ENCODE measurements around the gene NOP14.

The NOP14 gene

DNA sequence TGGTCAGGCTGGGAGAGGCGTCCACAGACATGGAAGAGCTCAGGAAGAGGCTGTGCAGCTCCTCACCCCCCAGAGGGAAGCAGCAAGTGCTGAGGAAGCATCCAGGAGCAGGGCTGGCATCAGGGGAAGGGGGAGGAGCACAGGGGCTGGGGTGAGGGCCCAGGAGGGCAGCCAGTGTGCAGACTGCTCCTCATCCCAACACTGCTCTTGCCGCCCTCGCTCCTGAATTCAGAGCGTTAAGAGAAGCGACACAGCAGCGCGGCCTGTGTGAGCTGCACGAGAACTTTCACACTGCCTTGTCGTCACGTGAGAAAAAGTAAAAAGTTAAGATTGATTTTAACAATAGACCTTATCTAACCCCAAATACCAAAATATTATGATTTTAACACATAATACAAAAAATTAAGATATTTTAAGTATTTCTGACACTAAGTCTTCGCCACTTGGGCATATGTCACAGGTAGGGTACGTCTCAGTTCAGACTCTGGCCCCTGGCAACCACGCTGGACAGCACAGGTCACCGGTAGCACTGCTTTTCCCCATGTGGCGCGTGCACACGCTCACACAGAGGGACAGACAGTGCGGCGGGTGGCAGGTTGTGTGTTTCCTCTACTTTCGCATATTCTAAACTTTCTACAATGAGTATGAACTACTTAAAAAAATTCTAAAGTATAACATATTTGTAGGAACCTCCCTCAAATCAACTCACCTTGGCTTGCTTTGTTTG, 19.7 kb downstream of the NOP14 start:
- TF ChIP-seq, protein P1, sequence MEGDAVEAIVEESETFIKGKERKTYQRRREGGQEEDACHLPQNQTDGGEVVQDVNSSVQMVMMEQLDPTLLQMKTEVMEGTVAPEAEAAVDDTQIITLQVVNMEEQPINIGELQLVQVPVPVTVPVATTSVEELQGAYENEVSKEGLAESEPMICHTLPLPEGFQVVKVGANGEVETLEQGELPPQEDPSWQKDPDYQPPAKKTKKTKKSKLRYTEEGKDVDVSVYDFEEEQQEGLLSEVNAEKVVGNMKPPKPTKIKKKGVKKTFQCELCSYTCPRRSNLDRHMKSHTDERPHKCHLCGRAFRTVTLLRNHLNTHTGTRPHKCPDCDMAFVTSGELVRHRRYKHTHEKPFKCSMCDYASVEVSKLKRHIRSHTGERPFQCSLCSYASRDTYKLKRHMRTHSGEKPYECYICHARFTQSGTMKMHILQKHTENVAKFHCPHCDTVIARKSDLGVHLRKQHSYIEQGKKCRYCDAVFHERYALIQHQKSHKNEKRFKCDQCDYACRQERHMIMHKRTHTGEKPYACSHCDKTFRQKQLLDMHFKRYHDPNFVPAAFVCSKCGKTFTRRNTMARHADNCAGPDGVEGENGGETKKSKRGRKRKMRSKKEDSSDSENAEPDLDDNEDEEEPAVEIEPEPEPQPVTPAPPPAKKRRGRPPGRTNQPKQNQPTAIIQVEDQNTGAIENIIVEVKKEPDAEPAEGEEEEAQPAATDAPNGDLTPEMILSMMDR (IDR thresholded peaks at IDR 0.05; ENCODE audit: low read depth, low read length): no peak
- no peak overlapping the region for H3K4me3 ChIP-seq (ENCODE audit: low read depth, low read length)

DNA sequence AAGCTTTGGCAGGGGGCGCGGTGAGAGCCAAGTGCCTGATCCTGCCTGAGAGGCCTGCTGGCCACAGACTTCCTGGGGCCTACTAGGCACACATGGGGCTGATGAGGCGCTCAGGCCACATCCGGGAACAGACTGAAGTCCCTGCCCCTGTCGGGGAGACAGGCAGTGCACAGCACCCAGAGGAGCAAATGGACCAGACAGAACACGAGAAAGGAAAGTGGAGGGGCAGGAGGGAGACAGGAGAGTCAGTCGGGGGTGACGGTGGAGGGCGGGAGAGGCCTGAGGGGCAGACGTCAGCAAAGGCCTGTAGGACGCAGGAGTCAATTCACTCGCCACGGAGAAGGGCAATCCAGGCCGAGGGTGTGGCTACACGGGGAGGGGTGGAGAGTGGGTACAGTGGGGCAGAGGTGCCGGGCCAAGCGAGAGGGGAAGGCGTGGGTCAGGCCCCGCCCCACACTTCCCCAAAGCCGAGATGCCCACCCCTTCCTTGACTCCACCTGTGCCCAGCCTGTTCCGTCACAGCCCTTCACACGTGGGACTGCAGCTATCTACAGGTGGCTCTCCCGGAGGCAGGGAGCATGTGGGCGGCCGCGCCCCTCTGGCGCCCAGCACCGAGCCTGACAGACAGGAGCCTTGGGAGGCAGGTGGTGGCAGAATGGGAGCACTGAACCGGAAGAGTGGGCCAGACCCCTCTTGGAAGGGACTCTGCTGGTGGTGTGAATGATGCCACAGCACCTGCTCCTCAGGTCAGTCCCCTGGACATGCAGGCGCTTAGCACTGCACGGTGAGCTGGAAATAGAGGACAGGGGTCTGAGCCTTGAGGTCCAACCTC, 20.5 kb downstream of the NOP14 start:
- no peak overlapping the region for H3K4me3 ChIP-seq (ENCODE audit: low read depth, low read length)
- TF ChIP-seq, protein P1 (IDR thresholded peaks at IDR 0.05; ENCODE audit: low read depth, low read length): no peak

GRCh38 chr4:2942037-2942531, 21.1 kb downstream of the NOP14 start:
- TF ChIP-seq, protein P1 (IDR thresholded peaks at IDR 0.05; ENCODE audit: low read depth, low read length): no peak
- H3K4me3 ChIP-seq (ENCODE audit: low read depth, low read length): no peak overlapping the region

DNA sequence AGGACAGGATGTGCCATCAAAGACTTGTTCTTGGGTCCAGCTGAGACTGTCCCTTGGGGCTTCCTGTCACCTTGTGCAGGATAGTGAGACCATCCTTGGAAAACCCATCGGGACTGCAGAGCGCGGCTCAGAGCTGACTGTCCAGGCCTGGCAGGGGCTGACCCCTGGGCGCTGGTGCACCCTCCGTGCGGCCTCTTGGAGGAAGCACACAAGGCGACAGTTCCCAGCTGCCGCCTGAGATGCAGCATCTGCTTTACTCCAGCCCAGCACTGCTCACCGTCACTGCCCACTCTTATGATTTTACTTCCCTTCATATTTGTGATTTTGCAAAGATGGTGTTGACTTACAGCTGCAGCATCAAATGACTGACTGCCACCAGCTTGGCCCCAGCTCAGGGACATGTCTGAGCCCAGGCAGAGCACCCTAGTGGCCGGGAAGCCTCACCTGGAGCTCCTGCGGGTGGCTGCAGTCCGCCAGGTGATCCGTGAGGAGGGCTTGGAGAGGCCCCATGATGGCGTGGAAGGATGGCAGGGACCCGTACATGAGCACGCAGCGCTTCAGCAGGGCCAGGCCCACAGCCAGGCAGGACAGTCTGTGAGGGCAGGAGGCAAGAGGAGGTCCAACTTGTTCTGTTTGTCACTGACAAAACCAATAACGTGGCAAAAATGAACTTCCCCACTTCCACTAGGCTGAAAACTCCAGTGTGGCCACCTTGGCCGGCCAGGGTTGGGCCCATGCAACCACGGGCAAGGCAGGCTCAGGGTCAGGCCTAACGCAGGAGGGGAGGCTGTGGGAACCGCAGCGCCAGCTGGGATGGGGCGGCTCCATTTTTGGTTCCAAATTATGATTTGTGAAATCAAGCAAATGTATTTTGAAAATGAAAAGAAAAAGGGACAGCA, 21.8 kb downstream of the NOP14 start:
- TF ChIP-seq, protein P1 (IDR thresholded peaks at IDR 0.05; ENCODE audit: low read depth, low read length): no peak
- H3K4me3 ChIP-seq (ENCODE audit: low read depth, low read length): no peak overlapping the region

DNA sequence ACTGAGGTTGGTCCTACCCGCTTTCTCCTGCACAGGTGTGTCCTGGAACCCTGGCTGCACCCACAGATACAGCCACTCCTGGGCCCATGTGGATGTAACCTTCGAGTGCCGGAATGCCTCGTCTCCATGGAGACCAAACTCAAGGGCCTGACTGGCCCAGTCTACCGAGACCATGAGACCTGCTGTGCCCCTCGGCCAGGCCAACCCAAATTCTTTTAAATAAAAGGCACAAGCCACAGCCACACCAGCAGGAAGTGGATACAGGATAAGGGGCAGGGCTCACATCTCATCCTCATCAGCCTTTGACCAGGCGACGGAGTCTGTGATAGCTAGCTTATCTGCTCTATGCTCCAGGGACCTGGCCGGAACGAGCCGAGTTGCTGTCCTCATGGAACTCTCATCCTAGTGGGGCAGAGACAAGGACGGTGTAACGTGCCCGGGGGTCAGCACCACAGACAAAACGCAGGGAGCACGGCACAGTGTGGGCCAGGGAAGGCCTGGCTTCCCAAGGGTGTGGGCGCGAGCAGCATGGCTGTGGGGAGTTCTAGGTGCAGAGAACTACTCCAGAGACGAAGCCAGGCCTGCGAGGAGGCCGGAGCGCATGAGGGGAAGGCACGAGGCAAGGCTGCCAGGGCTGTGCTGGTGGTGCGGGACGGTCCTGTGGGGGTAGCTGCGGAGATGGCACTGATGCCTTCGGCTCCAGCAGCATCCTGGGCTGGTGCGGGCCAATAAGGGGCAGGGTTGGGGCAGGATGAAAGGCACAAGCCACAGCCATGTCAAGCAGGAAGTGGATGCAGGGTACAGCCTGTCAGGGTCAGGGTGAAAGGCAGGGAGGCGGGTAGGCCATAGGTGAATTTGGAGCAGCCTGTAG, 22.7 kb downstream of the NOP14 start:
- H3K4me3 ChIP-seq (ENCODE audit: low read depth, low read length): no peak overlapping the region
- TF ChIP-seq, protein P1 (IDR thresholded peaks at IDR 0.05; ENCODE audit: low read depth, low read length): no peak
